Erythroblast (primary cell): ENCODE results near the gene OGDH.

ENCODE experiments used
- GATA1 ChIP-seq: IDR thresholded peaks from 2 replicates; pipeline ENCODE4 v1.6.1; 2011; ENCODE audit warnings: low read depth, mild to moderate bottlenecking, control low read depth, low read length, moderate library complexity
- POLR2A ChIP-seq: IDR thresholded peaks from 2 replicates; pipeline ENCODE4 v1.6.1; 2011; ENCODE audit warnings: mild to moderate bottlenecking, low read length

GRCh38 chr7:44581879-44582603 lies 24.4 kb upstream of the OGDH start, which contains the start of gene TMED4:
- TF ChIP-seq POLR2A (peak; percentile 97), GATA1 (no peak)
